ENCODE measurements around the gene MRPL38. TPM values are rescaled to one million over a fixed set of nuclear protein-coding genes. Genes with fewer than 3 reads are reported as not detected.

MRPL38 gene
- total RNA-seq, 1 experiment from 2014 or later = 108 TPM

GRCh38 chr17:75920045-75920560, 15.4 kb upstream of the MRPL38 start:
- Histone ChIP-seq H2BK12ac (ENCODE audit: insufficient read length, low read depth, low read length) (no peak overlapping the region), H2BK5ac (ENCODE audit: insufficient read length, low read length) (no peak overlapping the region), H4K5ac (ENCODE audit: insufficient read length, low read depth, low read length) (no peak overlapping the region), H3K4me2 (ENCODE audit: insufficient read depth, insufficient read length, low read length) (no peak overlapping the region), H2BK120ac (ENCODE audit: low read depth, low read length, poor library complexity, severe bottlenecking) (no peak overlapping the region), H3K79me2 (ENCODE audit: insufficient read depth, low read length) (no peaks in the 10 kb centered on the region), H3K14ac (ENCODE audit: insufficient read depth, low read length) (no peak overlapping the region; the same call in 1 of the 2 replicates), H4K91ac (ENCODE audit: insufficient read length, low read depth, low read length) (no peak overlapping the region), H3K79me1 (ENCODE audit: insufficient read depth, low read depth, low read length, poor library complexity, severe bottlenecking) (no peaks in the 10 kb centered on the region), H4K20me1 (ENCODE audit: control insufficient read depth, insufficient read depth, insufficient read length) (no peaks in the 10 kb centered on the region), H3K18ac (ENCODE audit: insufficient read length, low read depth, low read length) (no peak overlapping the region), H3K23ac (ENCODE audit: insufficient read length, low read depth, low read length) (no peak overlapping the region), H3K27ac (ENCODE audit: insufficient read length, low read depth, low read length) (no peak overlapping the region), H4K8ac (replicated peaks; ENCODE audit: insufficient read length, low read depth, low read length) (no peak overlapping the region), H3K4ac (ENCODE audit: low read depth, low read length) (no peak overlapping the region), H3K23me2 (ENCODE audit: insufficient read length, low read depth, low read length, poor library complexity, severe bottlenecking) (no peaks in the 10 kb centered on the region), H3T11ph (ENCODE audit: low read length) (no peak overlapping the region), H2BK20ac (ENCODE audit: low read depth, low read length, poor library complexity, severe bottlenecking) (no peak overlapping the region), H2AK5ac (ENCODE audit: insufficient read length, low read length) (no peak overlapping the region), H3K56ac (ENCODE audit: insufficient read length, low read depth, low read length) (no peak overlapping the region), H3K4me1 (ENCODE audit: insufficient read depth, low read length) (no peaks in the 10 kb centered on the region), H3K9me3 (ENCODE audit: control insufficient read depth, low read depth, low read length) (no peaks in the 10 kb centered on the region), H3K9ac (ENCODE audit: extremely low read depth, insufficient read length, low read length) (no peak overlapping the region), H2AFZ (ENCODE audit: low read length) (no peak overlapping the region), H3K27me3 (ENCODE audit: insufficient read depth, low read length) (no peaks in the 10 kb centered on the region), H2BK15ac (ENCODE audit: low read depth, low read length) (no peak overlapping the region)
- DNase-seq = no peak
- Mint-ChIP-seq H3K27me3 (ENCODE audit: low read depth) (no peaks in the 10 kb centered on the region), H3K4me1 (no peaks in the 10 kb centered on the region), H3K36me3 (ENCODE audit: insufficient read depth in 1 of 3, low read depth in 3 of 3) (peaks cover 2 to 24% (median 4%) of the 10 kb centered on the region in 3 experiments; a peak in 6 of 7 replicates), H3K9me3 (no peaks in the 10 kb centered on the region), H3K27ac (peak overlapping the region in 1 of 3 experiments; percentile 65; a peak in 1 of 7 replicates), H3K4me3 (no peak overlapping the region)
- WGBS (ENCODE audit: extremely low coverage, insufficient read length, low lambda C conversion rate) = no CpG with 5 or more reads among the region's 11 CpGs
- TF ChIP-seq CTCF (conservative IDR thresholded peaks at IDR 0.05) = no peak
